Osteoblast (primary cell): Measurements from ENCODE around the gene PIANP. TPM values are rescaled to one million over a fixed set of nuclear protein-coding genes. Genes with fewer than 3 reads are reported as not detected.
"Not testable (repeated sequence)": the region's sequence is repeated elsewhere in the genome, so short reads cannot be mapped to it uniquely, and the experiment has no call there.

Experiments
- DNase-seq: peaks from one replicate; pipeline ENCODE4 v3.0.0; 2011; ENCODE audit warnings: low spot score, mixed read lengths; ENCODE audit not compliant: insufficient read length; ENCODE audit errors: missing footprints
- H2AFZ ChIP-seq: 2 replicates; pipeline ENCODE4 v1.6.0; 2011; ENCODE audit warnings: mild to moderate bottlenecking, low read length
- H3K27ac ChIP-seq: 2 replicates; pipeline ENCODE4 v1.5.1; 2011; ENCODE audit warnings: mild to moderate bottlenecking, low read depth, low read length, moderate library complexity
- H3K27me3 ChIP-seq: 2 replicates; pipeline ENCODE4 v1.6.0; 2012; ENCODE audit warnings: mild to moderate bottlenecking, control low read depth, inconsistent platforms, low read length, moderate library complexity; ENCODE audit not compliant: insufficient read depth
- H3K36me3 ChIP-seq: 2 replicates; pipeline ENCODE4 v1.5.1; 2011; ENCODE audit warnings: mild to moderate bottlenecking, low read length, control low read depth, moderate library complexity; ENCODE audit not compliant: insufficient read depth
- H3K4me1 ChIP-seq: 2 replicates; pipeline ENCODE4 v1.5.1; 2011; ENCODE audit warnings: mild to moderate bottlenecking, low read length, control low read depth, moderate library complexity; ENCODE audit not compliant: insufficient read depth
- H3K4me2 ChIP-seq: 2 replicates; pipeline ENCODE4 v1.6.0; 2011; ENCODE audit warnings: mild to moderate bottlenecking, low read length; ENCODE audit not compliant: insufficient read depth
- H3K4me3 ChIP-seq: fragments of 200-600 bp; sonication (generic); 3 replicates; pipeline ENCODE4 v1.5.1; 2012; ENCODE audit warnings: mild to moderate bottlenecking, low read length, inconsistent platforms; ENCODE audit not compliant: insufficient read depth
- H3K79me2 ChIP-seq: 2 replicates; pipeline ENCODE4 v1.6.0; 2012; ENCODE audit warnings: mild to moderate bottlenecking, low read length, control low read depth, inconsistent platforms; ENCODE audit not compliant: insufficient read depth
- H3K9me3 ChIP-seq: 2 replicates; pipeline ENCODE4 v1.5.1; 2011; ENCODE audit warnings: low read depth, low read length, control low read depth
- H4K20me1 ChIP-seq: 2 replicates; pipeline ENCODE4 v1.6.0; 2012; ENCODE audit warnings: mild to moderate bottlenecking, low read length, control low read depth; ENCODE audit not compliant: insufficient read depth
- CTCF ChIP-seq: IDR thresholded peaks from 2 replicates; pipeline ENCODE4 v1.5.1; 2011; ENCODE audit warnings: mild to moderate bottlenecking, low read depth, low read length, moderate library complexity; ENCODE audit errors: extremely low read depth
- total RNA-seq: library from RNA; depleted of rRNA; stranded (reverse); fragments of >200 nt; gene quantifications from 2 replicates; pipeline ENCODE4 v1.2.3, GENCODE V29; 2012

The PIANP gene
- total RNA-seq, 1 donor, result not detected

- Histone ChIP-seq H3K27ac (peak overlapping the region; percentile 94), H3K4me2 (peak overlapping the region; percentile 88), H3K27me3 (no peaks in the 10 kb centered on the region), H3K36me3 (peaks cover 24% of the 10 kb centered on the region), H3K9me3 (no peaks in the 10 kb centered on the region), H2AFZ (peak overlapping the region; percentile 90), H3K79me2 (peaks cover 17% of the 10 kb centered on the region), H4K20me1 (no peaks in the 10 kb centered on the region), H3K4me3 (peak overlapping the region; percentile 93), H3K4me1 (peaks cover 9% of the 10 kb centered on the region)
- no peak for TF ChIP-seq CTCF
- DNase-seq, result no peak
Observed at GRCh38 chr12:6724409-6724797, 23.8 kb upstream of the PIANP start.

- Histone ChIP-seq H3K79me2 (peaks cover 17% of the 10 kb centered on the region), H3K4me2 (peak within 1 kb of the TSS; percentile 88), H3K27ac (peak within 1 kb of the TSS; percentile 94), H3K36me3 (peaks cover 18% of the 10 kb centered on the region), H2AFZ (peak within 1 kb of the TSS; percentile 90), H3K4me1 (peaks cover 9% of the 10 kb centered on the region), H3K9me3 (no peaks in the 10 kb centered on the region), H3K4me3 (peak within 1 kb of the TSS; percentile 93), H3K27me3 (no peaks in the 10 kb centered on the region), H4K20me1 (no peaks in the 10 kb centered on the region)
- peak; percentile 98 for DNase-seq
- TF ChIP-seq CTCF, result no peak
Observed at GRCh38 chr12:6723607-6724408, 23.2 kb upstream of the PIANP start, which contains the start of gene COPS7A. Gene COPS7A, plus strand, starts transcription at chr12:6724046. Its CDS starts 611 bp downstream, at chr12:6724657.

GRCh38 chr12:6722863-6723262 is 22.2 kb upstream of the PIANP start:
- Histone ChIP-seq H2AFZ (no peak overlapping the region), H4K20me1 (no peaks in the 10 kb centered on the region), H3K4me1 (peaks cover 9% of the 10 kb centered on the region), H3K4me2 (peak overlapping the region; percentile 88), H3K36me3 (peaks cover 9% of the 10 kb centered on the region), H3K27me3 (no peaks in the 10 kb centered on the region), H3K9me3 (no peaks in the 10 kb centered on the region), H3K27ac (no peak overlapping the region), H3K79me2 (peaks cover 17% of the 10 kb centered on the region), H3K4me3 (no peak overlapping the region)
- TF ChIP-seq CTCF, result no peak
- DNase-seq, result no peak

GRCh38 chr12:6716874-6717437 is 16.3 kb upstream of the PIANP start:
- Histone ChIP-seq H3K79me2 (no peaks in the 10 kb centered on the region), H3K9me3 (no peaks in the 10 kb centered on the region), H2AFZ (no peak overlapping the region), H3K4me2 (no peak overlapping the region), H3K36me3 (no peaks in the 10 kb centered on the region), H4K20me1 (no peaks in the 10 kb centered on the region), H3K4me1 (no peaks in the 10 kb centered on the region), H3K4me3 (no peak overlapping the region), H3K27me3 (no peaks in the 10 kb centered on the region), H3K27ac (no peak overlapping the region)
- TF ChIP-seq CTCF, result no peak
- no peak for DNase-seq

- DNase-seq, H3K4me2 ChIP-seq, H3K4me3 ChIP-seq, H3K79me2 ChIP-seq, H2AFZ ChIP-seq, H3K27me3 ChIP-seq, H3K4me1 ChIP-seq, H3K9me3 ChIP-seq, H4K20me1 ChIP-seq, H3K27ac ChIP-seq, H3K36me3 ChIP-seq: not testable (repeated sequence)
Observed at GRCh38 chr12:6716031-6716873, 15.6 kb upstream of the PIANP start.
